ENCODE results near the gene GTF3A. TPM values are rescaled to one million over a fixed set of nuclear protein-coding genes. Genes with fewer than 3 reads are reported as not detected.

Gene GTF3A
- total and polyA plus RNA-seq, 2 of the 4 experiments (the other 2 are of a cell fraction): 74.1 to 116 TPM

GRCh38 chr13:27427641-27428040 is 3.2 kb downstream of the GTF3A start:
- no peak for ATAC-seq (ENCODE audit: low read depth)

More at GRCh38 chr13:27427641-27428040, 3.2 kb downstream of the GTF3A start:
- intact Hi-C loops (cut with micrococcal nuclease) (loop anchor here (2.0 to 10.0 kb wide), 2 partner anchors 53 to 443 kb away; no protein-coding TSS in a partner anchor), dilution Hi-C loops (cut with HindIII; ENCODE audit: low sequenced_read_pairs, unreplicated experiment) (no loop called here), in situ Hi-C loops (cut with MboI; ENCODE audit: low sequenced_read_pairs) (no loop called here)
- peaks cover 15% of the 10 kb centered on the region for H3K4me1 ChIP-seq (ENCODE audit: control insufficient read depth, insufficient read depth, low read length)
- H3K9me3 ChIP-seq (ENCODE audit: control insufficient read depth, insufficient read depth, low read length): no peaks in the 10 kb centered on the region
- H2AFZ ChIP-seq (replicated peaks; ENCODE audit: low read length, poor library complexity): no peak overlapping the region
- H2AK5ac ChIP-seq (ENCODE audit: low read depth, low read length): no peak overlapping the region
- WGBS, 2 experiments (ENCODE audit: extremely low coverage in 2 of 2, insufficient read length in 1 of 2): no CpG with 5 or more reads among the region's 2 CpGs
- POLR2A ChIA-PET (ENCODE audit: unreplicated experiment): no interaction called here
- CTCF ChIA-PET: interaction anchor here (1.9 kb wide), 1 partner anchor 65 kb away, joined by 6 read pairs; no protein-coding TSS in a partner anchor
- no peak overlapping the region for H2AK9ac ChIP-seq (replicated peaks; ENCODE audit: low read depth, low read length, poor library complexity)
- H3K23ac ChIP-seq (ENCODE audit: low read depth, low read length): no peak overlapping the region
- no peaks in the 10 kb centered on the region for H4K20me1 ChIP-seq (ENCODE audit: insufficient read depth, low read length)
- H3K4ac ChIP-seq (ENCODE audit: low read depth, low read length): no peak overlapping the region
- no peak overlapping the region for H3K56ac ChIP-seq (ENCODE audit: extremely low read depth, insufficient read depth, low read length)
- DNase-seq: no peak
- no peak overlapping the region for H2BK120ac ChIP-seq (ENCODE audit: low read depth, low read length)
- H3K9ac ChIP-seq (ENCODE audit: low read depth, low read length): no peak overlapping the region
- H3K79me1 ChIP-seq (ENCODE audit: low read depth in 1 of 2, low read length in 2 of 2): peaks cover 23 to 45% of the 10 kb centered on the region in 2 experiments
- TF ChIP-seq BHLHE40 (IDR thresholded peaks at IDR 0.05; ENCODE audit: low read depth, low read length) (no peak), POLR2A (IDR thresholded peaks at IDR 0.05; ENCODE audit: low read depth, low read length) (no peak), CHD1 (IDR thresholded peaks at IDR 0.05; ENCODE audit: low read depth, low read length) (no peak), FOS (IDR thresholded peaks at IDR 0.05; ENCODE audit: low read depth, low read length) (no peak), MAZ (IDR thresholded peaks at IDR 0.05; ENCODE audit: borderline replicate concordance, low read depth, low read length) (no peak), CEBPB (IDR thresholded peaks at IDR 0.05; ENCODE audit: low read depth, low read length) (no peak), MAFK (IDR thresholded peaks at IDR 0.05; ENCODE audit: low read depth, low read length) (no peak), RAD21 (IDR thresholded peaks at IDR 0.05; ENCODE audit: low read length) (no peak), USF2 (IDR thresholded peaks at IDR 0.05; ENCODE audit: low read depth, low read length) (no peak), RCOR1 (IDR thresholded peaks at IDR 0.05; ENCODE audit: insufficient replicate concordance, low read length) (no peak), MXI1 (IDR thresholded peaks at IDR 0.05; ENCODE audit: borderline replicate concordance, low read depth, low read length) (no peak), ELK1 (IDR thresholded peaks at IDR 0.05; ENCODE audit: borderline replicate concordance, low read depth, low read length) (no peak), SMC3 (IDR thresholded peaks at IDR 0.05; ENCODE audit: low read depth, low read length) (no peak), NFE2L2 (IDR thresholded peaks at IDR 0.05; ENCODE audit: low read depth, low read length) (no peak), RFX5 (IDR thresholded peaks at IDR 0.05; ENCODE audit: low read depth, low read length) (no peak)
- TF ChIP-seq, protein P1, sequence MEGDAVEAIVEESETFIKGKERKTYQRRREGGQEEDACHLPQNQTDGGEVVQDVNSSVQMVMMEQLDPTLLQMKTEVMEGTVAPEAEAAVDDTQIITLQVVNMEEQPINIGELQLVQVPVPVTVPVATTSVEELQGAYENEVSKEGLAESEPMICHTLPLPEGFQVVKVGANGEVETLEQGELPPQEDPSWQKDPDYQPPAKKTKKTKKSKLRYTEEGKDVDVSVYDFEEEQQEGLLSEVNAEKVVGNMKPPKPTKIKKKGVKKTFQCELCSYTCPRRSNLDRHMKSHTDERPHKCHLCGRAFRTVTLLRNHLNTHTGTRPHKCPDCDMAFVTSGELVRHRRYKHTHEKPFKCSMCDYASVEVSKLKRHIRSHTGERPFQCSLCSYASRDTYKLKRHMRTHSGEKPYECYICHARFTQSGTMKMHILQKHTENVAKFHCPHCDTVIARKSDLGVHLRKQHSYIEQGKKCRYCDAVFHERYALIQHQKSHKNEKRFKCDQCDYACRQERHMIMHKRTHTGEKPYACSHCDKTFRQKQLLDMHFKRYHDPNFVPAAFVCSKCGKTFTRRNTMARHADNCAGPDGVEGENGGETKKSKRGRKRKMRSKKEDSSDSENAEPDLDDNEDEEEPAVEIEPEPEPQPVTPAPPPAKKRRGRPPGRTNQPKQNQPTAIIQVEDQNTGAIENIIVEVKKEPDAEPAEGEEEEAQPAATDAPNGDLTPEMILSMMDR (conservative IDR thresholded peaks at IDR 0.05; ENCODE audit: low read depth, low read length): no peak
- no peak overlapping the region for H3K4me3 ChIP-seq (ENCODE audit: insufficient read depth, low read depth, low read length)
- no peak overlapping the region for H2BK20ac ChIP-seq (ENCODE audit: low read depth, low read length)
- H4K8ac ChIP-seq (ENCODE audit: low read depth in 2 of 2, low read length in 2 of 2): no peak overlapping the region
- no peak overlapping the region for H4K91ac ChIP-seq (ENCODE audit: insufficient read depth, low read depth, low read length)
- no peaks in the 10 kb centered on the region; the same call in 1 of the 2 replicates for H3K27me3 ChIP-seq (ENCODE audit: control insufficient read depth, insufficient read depth, low read length)
- no peak overlapping the region for H3K18ac ChIP-seq (ENCODE audit: low read depth, low read length)
- no peak overlapping the region for H3K27ac ChIP-seq (ENCODE audit: insufficient read depth, low read length)
- peaks cover 15% of the 10 kb centered on the region for H3K36me3 ChIP-seq (ENCODE audit: control insufficient read depth, insufficient read depth, low read length)
- H2BK15ac ChIP-seq (ENCODE audit: low read depth, low read length): no peak overlapping the region
- H3K14ac ChIP-seq (replicated peaks; ENCODE audit: low read depth, low read length): no peak overlapping the region
- H4K5ac ChIP-seq (ENCODE audit: low read depth, low read length): no peak overlapping the region
- BruUV-seq (replicated peaks): no TSS peak
- H2BK5ac ChIP-seq (ENCODE audit: low read depth, low read length, poor library complexity, severe bottlenecking): no peak overlapping the region
- H3K9me1 ChIP-seq (ENCODE audit: insufficient read depth, low read length): peaks cover 23% of the 10 kb centered on the region
- H3K4me2 ChIP-seq (ENCODE audit: low read depth, low read length): no peak overlapping the region

All from IMR-90 (cell line).